GM12864 (cell line): ENCODE results near the gene APBA1.

Experiments
- DNase-seq: peaks from one replicate; pipeline ENCODE4 v3.0.0-alpha.2; 2011; ENCODE audit warnings: low read depth
- H3K4me3 ChIP-seq: 2 replicates; pipeline ENCODE4 v1.5.1; 2011; ENCODE audit warnings: mild to moderate bottlenecking, low read depth, low read length, control low read depth
- CTCF ChIP-seq: IDR thresholded peaks from 2 replicates; pipeline ENCODE4 v1.5.1; 2011; ENCODE audit warnings: low read depth, mild to moderate bottlenecking, moderate library complexity, low read length, control low read depth, inconsistent platforms; ENCODE audit errors: missing control alignments

The APBA1 gene

GRCh38 chr9:69455311-69455710 lies 216.9 kb downstream of the APBA1 start:
- no peak for DNase-seq
- TF ChIP-seq CTCF: no peak

DNA sequence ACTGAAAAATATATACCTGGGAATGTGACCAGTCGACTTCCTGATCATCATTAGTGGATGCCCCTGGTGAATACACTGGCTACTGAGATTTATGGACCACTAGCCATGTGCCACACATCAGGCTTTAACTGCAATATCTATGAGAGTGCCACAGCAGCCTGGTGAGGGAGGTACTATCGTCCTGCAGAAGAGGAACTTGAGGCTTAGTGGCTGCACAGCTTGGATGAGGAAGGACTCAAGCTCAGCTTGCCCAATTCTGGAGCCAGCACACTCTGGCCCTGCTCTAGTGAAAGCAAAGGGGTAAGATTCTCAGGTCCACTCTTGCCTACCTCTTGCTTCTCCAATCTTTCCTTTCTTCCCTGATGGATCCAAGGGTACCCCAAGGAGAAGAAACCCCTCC lies 217.8 kb downstream of the APBA1 start:
- H3K4me3 ChIP-seq: no peak overlapping the region
- no peak for TF ChIP-seq CTCF
- no peak for DNase-seq

More at GRCh38 chr9:69455311-69455710, 216.9 kb downstream of the APBA1 start:
- H3K4me3 ChIP-seq: no peak overlapping the region

GRCh38 chr9:69453746-69454145 lies 218.4 kb downstream of the APBA1 start:
- H3K4me3 ChIP-seq: no peak overlapping the region
- TF ChIP-seq CTCF: no peak
- DNase-seq: no peak

GRCh38 chr9:69452110-69452782 lies 219.9 kb downstream of the APBA1 start:
- H3K4me3 ChIP-seq: no peak overlapping the region
- no peak for DNase-seq
- TF ChIP-seq CTCF: no peak

- no peak for DNase-seq
- no peak overlapping the region for H3K4me3 ChIP-seq
- no peak for TF ChIP-seq CTCF
Observed at GRCh38 chr9:69446496-69446895, 225.7 kb downstream of the APBA1 start.

DNA sequence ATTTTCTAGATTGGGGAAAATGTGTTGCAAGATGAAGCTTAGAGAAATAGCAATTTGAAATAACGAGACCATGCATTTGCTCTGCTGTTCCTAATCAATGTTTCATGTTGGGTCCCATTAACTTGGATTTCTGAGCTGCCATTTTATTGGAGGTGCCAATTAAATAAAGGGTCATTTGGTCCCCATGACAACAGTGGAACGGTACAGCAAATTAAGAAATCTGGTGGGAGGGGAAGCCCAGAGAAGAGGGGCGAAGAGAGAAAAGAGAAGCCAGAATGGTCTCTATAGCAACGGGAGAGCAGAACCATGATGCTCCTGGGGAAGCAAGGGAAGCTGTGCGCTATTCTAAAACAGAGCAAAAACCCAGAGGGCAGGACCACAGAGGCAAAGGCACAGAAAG lies 226.9 kb downstream of the APBA1 start:
- no peak for TF ChIP-seq CTCF
- DNase-seq: no peak
- H3K4me3 ChIP-seq: no peak overlapping the region

DNA sequence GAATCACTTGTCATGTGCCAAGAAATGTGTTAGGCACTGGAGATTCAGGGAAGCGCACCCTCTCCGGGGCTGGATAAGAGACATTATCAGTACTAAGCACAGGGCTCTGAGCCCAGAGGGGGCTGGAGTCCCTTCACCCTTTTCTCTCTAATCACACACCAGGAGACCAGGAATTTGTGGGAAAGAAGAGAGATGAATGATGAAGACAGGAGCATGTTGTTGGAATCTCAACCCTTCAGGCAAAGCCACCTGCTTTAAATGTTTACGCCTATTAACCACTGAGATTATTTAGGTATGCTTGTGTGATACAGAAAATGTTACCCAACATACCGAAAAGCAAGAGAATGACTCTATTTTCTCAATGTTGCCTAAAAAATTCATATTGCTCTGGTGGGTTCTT lies 227.4 kb downstream of the APBA1 start:
- no peak overlapping the region for H3K4me3 ChIP-seq
- no peak for DNase-seq
- TF ChIP-seq CTCF: no peak
